NCI-H82 treated with DMSO at 0.1 percent for 48 hours (cell line): ENCODE results near the gene CTBS.
A peak's percentile ranks its signal among the peaks of the same experiment; 100 is the strongest.

Source experiments
- DNase-seq: peaks from one replicate; lab custom pipeline; 2025; ENCODE audit not compliant: unreplicated experiment; lab: John Stamatoyannopoulos, UW

The CTBS gene

DNA sequence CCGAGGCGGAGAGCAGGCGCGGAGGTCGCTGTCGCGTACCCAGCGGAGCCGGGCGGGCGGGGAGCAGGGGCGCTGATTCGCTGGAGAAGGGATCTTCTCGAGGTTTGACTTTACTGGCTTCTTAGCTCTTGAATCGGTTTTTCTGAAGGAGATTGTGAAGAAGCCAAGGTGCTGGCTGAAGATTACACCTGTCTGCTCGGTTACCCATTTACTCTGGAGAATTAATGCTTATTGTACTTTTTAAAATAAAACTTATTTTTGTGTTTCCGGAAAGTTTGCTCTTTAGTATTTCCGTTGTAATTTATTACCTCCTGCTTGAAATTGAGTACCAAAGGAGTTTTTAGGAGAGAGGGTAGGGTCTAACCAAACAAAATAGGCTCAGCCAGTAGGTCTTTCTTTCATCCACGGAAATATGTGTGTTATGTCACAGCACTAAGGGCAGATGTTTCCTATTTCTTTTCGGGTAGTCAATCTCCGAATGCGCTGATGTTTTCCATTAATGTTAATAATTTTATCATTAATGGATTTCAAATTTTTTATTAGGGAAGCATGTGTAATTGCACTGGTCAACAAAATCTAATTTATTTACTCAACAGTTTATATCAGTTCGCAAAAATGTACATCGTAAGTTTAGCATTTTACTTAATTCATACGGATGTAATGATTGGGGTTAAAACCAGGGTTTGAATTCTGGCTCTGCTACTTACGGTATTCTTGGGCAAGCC is 67.3 kb downstream of the CTBS start:
- no peak for DNase-seq

- peak; percentile 91 for DNase-seq
These were observed 68.1 kb downstream of the CTBS start, which contains the start of the genes GNG5 and SPATA1 for GRCh38 chr1:84506002-84506728. TSS of gene GNG5 (minus strand) at chr1:84506581. CDS start at chr1:84506091, 490 bp downstream. TSS of gene SPATA1 (plus strand) at chr1:84506386. CDS start at chr1:84516360, 9,974 bp downstream.

GRCh38 chr1:84505493-84506001 is 68.7 kb downstream of the CTBS start:
- DNase-seq: peak; percentile 38

DNA sequence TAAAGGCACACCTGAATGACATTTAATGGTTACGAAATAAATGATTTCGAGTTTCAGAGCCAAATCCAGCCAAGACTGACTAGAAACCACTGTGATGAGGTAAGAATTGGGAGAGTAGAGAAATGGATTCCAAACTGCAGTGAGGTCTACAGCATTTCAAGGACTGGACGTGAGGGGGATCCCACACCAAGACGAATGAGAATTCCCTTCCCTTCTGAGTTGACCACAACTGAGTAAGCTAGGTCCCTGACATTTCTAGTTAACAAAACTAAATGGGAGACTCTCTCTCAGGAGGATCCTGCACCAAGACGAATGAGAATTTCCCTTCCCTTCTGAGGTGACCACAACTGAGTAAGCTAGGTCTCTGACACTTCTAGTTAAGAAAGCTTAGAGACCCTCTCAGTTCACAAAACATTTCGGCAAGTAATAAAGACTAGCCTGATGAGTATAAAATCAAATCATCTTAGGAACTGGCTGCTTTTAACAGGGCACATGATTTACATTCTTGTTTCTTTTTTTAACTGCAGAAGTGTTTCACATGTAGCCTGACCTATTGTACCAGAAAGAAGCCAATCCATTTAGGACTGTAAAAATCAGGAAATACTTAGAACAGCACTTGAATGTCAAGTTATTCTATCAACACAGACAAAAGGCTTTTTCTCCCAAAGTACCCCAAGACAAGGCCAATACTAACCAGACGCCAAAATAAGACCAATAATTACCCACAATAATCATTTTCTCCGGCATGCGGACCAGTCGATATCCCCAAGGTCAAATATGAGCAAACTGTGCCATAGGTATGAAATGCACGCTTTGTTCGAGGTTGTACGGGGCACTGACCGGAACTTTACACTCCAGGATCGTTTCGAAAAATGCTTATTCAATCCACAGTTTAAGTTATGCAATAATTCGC is 69.4 kb downstream of the CTBS start:
- DNase-seq: peak; percentile 20

- no peak for DNase-seq
These were observed 71.3 kb downstream of the CTBS start for GRCh38 chr1:84502927-84503326.
